ENCODE results near the gene TM7SF2. TPM values are rescaled to one million over a fixed set of nuclear protein-coding genes. Genes with fewer than 3 reads are reported as not detected.

TM7SF2 gene
- total RNA-seq, 1 donor from 2014 or later, result 25.4 TPM

DNA sequence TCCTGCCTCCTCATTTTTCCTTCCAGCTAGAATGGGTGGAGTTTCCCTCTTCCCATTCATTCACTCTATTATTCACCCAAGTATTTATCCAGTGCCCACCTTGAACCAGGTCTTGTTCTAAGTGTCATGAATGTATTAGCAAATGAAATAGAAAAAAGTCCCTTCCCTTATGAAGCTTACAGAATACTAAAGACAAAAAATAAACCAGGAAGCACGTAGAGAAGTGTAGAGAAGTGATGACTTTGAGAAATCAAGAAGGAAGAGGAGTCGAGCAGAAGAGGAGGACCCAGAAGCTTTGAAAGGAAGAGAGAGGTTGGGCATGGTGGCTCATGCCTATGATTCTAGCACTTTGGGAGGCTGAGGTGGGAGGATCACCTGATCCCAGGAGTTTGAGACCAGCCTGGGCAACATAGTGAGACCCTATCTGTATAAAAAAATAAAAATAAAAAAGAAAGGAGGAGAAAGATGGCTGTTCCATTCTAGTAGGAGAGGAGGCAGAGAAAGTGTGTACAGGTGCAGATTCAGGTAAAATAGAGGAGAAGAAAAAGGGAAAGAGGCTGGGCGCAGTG lies 39.7 kb downstream of the TM7SF2 start:
- H3K9me3 Mint-ChIP-seq, result no peaks in the 10 kb centered on the region
- ChIA-PET CTCF (no interaction called here), POLR2A (interaction anchor here (1.2 to 2.3 kb wide), 2 partner anchors 17 to 21 kb away, joined by 6 to 15 read pairs; partner anchors contain the start of gene SYVN1)
- peak overlapping the region; percentile 64 for H3K27ac Mint-ChIP-seq
- H3K27me3 Mint-ChIP-seq, result no peaks in the 10 kb centered on the region
- intact Hi-C loops (cut with micrococcal nuclease), result no loop called here
- DNase-seq (no peak), ATAC-seq (ENCODE audit: low read depth) (no peak)
- peaks cover 28% of the 10 kb centered on the region for H3K4me1 Mint-ChIP-seq
- H3K4me3 Mint-ChIP-seq, result no peak overlapping the region
- H3K36me3 Mint-ChIP-seq (ENCODE audit: low read depth), result no peaks in the 10 kb centered on the region
- TF ChIP-seq, protein P1, sequence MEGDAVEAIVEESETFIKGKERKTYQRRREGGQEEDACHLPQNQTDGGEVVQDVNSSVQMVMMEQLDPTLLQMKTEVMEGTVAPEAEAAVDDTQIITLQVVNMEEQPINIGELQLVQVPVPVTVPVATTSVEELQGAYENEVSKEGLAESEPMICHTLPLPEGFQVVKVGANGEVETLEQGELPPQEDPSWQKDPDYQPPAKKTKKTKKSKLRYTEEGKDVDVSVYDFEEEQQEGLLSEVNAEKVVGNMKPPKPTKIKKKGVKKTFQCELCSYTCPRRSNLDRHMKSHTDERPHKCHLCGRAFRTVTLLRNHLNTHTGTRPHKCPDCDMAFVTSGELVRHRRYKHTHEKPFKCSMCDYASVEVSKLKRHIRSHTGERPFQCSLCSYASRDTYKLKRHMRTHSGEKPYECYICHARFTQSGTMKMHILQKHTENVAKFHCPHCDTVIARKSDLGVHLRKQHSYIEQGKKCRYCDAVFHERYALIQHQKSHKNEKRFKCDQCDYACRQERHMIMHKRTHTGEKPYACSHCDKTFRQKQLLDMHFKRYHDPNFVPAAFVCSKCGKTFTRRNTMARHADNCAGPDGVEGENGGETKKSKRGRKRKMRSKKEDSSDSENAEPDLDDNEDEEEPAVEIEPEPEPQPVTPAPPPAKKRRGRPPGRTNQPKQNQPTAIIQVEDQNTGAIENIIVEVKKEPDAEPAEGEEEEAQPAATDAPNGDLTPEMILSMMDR (IDR thresholded peaks at IDR 0.05), result no peak

DNA sequence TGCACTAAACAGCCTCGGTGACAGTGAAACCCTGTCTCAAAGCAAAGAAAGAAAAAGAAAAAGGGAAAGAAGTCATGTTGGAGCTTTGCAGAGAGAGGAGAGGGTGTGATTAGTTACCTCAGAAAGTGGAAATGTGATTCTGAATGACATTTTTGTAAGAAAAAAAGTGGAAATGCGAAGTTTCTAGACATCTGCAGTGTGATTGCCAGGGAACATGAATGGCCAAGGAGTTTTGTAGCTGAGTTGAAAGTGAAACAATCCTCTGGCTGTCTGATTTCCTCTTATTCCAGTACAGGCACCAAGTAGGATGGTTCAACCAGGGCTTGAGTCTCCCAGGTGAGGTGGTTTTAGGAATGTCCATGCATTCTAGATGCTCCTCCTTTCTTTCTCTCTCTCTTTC lies 40.5 kb downstream of the TM7SF2 start:
- H3K9me3 Mint-ChIP-seq, result no peaks in the 10 kb centered on the region
- peak overlapping the region; percentile 26 for H3K27ac Mint-ChIP-seq
- ATAC-seq (ENCODE audit: low read depth) (no peak), DNase-seq (no peak)
- CTCF ChIA-PET, result no interaction called here
- intact Hi-C loops (cut with micrococcal nuclease), result no loop called here
- POLR2A ChIA-PET, result interaction anchor here (0.7 to 2.3 kb wide), 3 partner anchors 17 to 30 kb away, joined by 3 to 15 read pairs (median 6); partner anchors contain the start of gene SYVN1
- H3K27me3 Mint-ChIP-seq, result no peaks in the 10 kb centered on the region
- TF ChIP-seq, protein P1 (IDR thresholded peaks at IDR 0.05), result no peak
- peaks cover 22% of the 10 kb centered on the region for H3K4me1 Mint-ChIP-seq
- H3K4me3 Mint-ChIP-seq, result peak overlapping the region; percentile 30
- no peaks in the 10 kb centered on the region for H3K36me3 Mint-ChIP-seq (ENCODE audit: low read depth)

DNA sequence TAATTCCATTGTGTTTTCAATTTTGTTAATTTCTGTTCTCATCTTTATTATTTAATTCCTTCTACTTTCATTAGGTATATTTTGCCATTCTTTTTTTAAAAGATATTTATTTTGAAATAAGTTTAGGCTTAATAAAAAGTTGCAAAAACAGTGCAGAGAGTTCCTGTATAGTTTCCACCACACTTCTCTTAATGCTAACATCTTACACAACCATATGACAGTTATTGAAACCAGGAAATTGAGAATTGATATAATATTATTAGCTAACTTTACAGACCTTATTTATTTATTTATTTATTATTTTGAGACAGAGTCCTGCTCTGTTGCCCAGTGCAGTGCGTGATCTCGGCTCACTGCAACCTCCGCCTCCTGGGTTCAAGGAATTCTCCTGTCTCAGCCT lies 44.6 kb downstream of the TM7SF2 start:
- Mint-ChIP-seq H3K36me3 (ENCODE audit: low read depth) (no peaks in the 10 kb centered on the region), H3K27ac (no peak overlapping the region), H3K4me3 (no peak overlapping the region), H3K4me1 (peaks cover 19% of the 10 kb centered on the region), H3K27me3 (no peaks in the 10 kb centered on the region), H3K9me3 (no peaks in the 10 kb centered on the region)
- ChIA-PET CTCF (no interaction called here), POLR2A (interaction anchor here (1.0 kb wide), 1 partner anchor 21 kb away, joined by 4 read pairs; the partner anchor contains the start of gene SYVN1)
- TF ChIP-seq, protein P1 (IDR thresholded peaks at IDR 0.05), result no peak
- ATAC-seq (ENCODE audit: low read depth) (no peak), DNase-seq (no peak)
- intact Hi-C loops (cut with micrococcal nuclease), result no loop called here

DNA sequence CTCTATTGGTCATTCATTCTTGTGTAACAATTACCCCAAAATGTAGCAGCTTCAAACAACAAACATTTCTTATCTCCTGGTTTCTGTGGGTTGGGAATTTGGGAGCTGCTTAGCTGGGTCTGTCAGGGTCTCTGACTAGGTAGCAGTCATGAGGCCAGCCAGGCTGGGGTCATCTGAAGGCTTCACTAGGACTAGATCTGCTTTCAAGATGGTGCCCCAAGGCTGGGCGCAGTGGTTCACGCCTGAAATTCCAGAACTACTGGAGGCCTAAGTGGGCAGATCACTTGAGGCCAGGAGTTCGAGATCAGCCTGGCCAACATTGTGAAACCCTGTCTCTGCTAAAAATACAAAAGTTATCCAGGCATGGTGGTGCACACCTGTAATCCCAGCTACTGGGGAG lies 45.3 kb downstream of the TM7SF2 start:
- no peak overlapping the region for H3K27ac Mint-ChIP-seq
- H3K4me1 Mint-ChIP-seq, result peaks cover 16% of the 10 kb centered on the region

DNA sequence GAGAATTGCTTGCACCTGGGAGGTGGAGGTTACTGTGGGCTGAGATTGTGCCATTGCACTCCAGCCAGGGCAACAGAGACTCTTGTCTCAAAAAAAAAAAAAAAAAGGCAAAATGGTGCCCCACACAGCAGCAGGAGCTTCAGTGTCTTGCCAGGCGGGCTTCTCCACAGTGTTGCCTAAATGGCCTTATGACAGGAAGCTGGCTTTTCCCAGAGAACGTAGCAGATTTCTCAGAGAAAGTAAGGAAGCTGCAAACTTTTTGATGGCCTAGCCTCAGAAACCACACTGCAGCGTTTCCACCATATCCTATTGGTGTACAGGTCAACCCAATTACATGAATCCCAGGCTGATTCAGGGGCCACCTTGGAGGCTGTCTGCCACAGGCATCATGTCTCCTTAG lies 45.7 kb downstream of the TM7SF2 start:
- intact Hi-C loops (cut with micrococcal nuclease), result no loop called here
- Mint-ChIP-seq H3K4me3 (no peak overlapping the region), H3K27ac (no peak overlapping the region), H3K9me3 (no peaks in the 10 kb centered on the region), H3K27me3 (no peaks in the 10 kb centered on the region), H3K36me3 (ENCODE audit: low read depth) (no peaks in the 10 kb centered on the region), H3K4me1 (peaks cover 12% of the 10 kb centered on the region)
- TF ChIP-seq, protein P1 (IDR thresholded peaks at IDR 0.05), result no peak
- no peak for ATAC-seq (ENCODE audit: low read depth)
- CTCF ChIA-PET, result no interaction called here
- DNase-seq, result no peak
- POLR2A ChIA-PET, result interaction anchor here (0.7 to 1.0 kb wide), 3 partner anchors 12 to 56 kb away, joined by 4 to 5 read pairs (median 4); partner anchors contain the start of gene SYVN1

More for the DNA sequence above, 45.3 kb downstream of the TM7SF2 start:
- ChIA-PET CTCF (no interaction called here), POLR2A (interaction anchor here (0.7 to 1.0 kb wide), 2 partner anchors 12 to 22 kb away, joined by 4 read pairs; partner anchors contain the start of gene SYVN1)
- intact Hi-C loops (cut with micrococcal nuclease), result no loop called here
- TF ChIP-seq, protein P1 (IDR thresholded peaks at IDR 0.05), result no peak
- no peaks in the 10 kb centered on the region for H3K9me3 Mint-ChIP-seq
- no peak overlapping the region for H3K4me3 Mint-ChIP-seq
- no peaks in the 10 kb centered on the region for H3K36me3 Mint-ChIP-seq (ENCODE audit: low read depth)
- no peak for DNase-seq
- no peak for ATAC-seq (ENCODE audit: low read depth)
- H3K27me3 Mint-ChIP-seq, result no peaks in the 10 kb centered on the region

Measured in activated B cell treated with CpG ODN at 0.5 μM for 24 hours (primary cell).